Measurements from ENCODE around the gene AMBP.

AMBP gene

DNA sequence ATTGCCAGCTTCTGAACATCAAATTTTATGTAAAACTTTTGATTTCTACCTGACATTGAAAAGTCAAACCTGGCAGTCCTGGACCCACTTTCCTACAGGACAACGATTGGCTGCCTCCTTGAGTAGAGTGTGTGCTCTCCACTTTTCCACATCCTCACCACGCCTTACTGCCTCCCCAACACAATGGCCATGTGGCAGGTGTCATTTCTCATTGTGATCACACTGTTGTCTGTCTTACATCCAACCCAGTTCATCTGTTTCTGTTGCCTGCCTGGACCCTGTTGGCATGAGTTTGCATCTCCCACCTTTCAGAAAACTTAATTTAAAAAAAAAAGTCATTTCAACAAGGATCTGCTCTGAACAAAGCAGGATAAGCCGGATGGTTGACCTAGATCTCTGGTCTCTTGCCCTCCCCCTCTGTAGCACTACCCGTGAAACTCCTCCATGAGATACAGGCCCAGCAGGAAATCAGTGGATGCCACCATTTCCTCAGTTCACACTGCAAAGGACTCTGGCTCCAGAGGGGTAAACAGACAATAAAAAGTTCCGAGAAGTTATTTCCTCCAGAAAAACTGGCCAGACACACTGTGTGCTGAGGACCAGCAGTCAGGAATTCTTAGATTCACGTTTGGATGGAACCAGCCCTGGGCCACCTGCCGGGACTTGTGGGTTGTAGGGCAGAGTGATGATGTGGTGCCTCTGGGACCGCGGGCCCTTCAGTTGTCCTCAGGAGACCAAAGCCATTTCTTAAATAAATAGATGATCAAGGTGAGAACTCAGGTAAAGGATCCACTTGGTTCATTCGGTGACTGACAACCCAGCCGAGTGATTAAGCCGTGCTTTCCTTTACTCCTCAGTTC, 48.6 kb downstream of the AMBP start:
- DNase-seq, result no peak

DNA sequence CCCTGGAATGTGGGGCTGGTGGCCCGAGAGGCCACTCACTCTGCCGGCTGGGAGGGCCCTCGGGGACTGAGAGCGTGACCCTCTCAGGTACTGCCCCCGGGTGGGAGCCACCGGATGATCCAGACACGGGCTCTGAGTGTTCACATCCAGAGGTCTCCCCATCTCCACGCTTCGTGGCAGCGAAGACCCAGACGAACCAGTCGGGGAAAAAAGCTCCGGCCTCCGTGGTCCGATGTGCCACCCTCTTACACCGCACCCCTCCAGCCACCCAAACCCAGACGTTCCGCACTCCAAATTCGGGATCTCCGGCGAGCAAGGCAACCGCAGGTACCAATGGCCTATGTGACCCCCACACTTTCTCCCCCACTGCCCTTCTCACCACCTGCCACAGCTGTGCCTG, 49.5 kb downstream of the AMBP start:
- DNase-seq, result no peak

DNA sequence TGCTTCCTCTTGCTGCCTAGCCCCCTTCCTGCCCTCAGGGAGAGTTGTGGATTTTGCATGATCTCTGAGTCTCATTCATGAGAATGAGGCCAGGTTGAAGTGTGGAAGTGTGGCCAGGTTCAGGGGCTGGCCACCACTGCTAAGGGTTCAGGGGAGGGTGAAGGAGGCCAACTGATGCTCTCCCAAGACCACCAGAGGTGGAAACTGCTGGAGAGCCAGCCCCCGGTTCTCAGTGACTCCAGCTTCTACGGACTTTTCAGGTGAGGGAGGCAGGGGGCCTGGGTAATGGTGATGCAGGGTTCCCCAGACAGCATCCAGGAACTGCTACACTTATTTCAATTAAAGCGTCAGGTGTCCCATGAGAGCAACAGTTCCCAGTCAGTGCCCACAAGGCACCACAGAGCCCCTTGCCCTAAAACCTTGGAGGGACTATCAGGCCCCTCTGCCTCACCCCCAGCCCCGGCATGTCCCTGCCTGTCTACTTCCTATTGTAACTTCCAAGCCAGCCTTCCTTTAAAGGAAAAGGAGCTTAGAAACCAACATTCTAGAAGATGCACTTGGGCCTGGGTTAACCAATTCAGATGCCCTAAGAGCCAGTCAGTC, 50.1 kb downstream of the AMBP start:
- DNase-seq, result no peak

DNA sequence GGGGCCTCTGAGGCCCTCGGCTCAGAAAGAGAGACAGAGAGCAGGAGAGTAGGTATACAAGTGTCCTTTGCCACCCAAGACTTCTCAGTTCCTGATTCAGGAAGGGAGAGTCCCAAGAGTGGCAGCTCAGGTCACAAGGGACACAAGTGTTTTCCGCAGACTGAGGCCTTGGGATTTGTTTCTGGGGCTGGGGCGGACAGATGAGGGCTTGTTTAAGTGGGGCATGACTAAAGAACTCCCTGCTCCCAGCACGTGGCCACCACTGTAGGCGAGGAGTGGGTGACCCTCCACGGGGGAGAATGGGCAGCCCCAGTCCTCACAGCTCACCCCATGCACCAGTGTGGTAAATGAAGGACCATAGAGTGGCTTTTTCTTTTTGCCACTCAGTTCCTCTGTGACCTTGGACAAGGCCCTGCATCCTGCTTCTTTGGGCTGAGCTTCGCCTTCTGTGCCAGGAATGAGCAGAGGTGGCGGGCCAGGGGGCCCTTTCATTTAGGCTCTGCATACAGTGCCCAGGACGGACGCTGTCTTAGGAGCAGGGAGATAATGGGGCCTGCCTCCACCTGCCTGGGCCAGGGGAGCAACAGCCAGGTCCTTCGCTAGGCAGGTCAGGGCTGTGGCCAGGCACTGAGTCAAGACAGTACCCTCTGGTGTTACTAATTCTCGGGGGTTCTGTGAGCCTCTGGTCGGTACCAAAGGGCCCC, 50.8 kb downstream of the AMBP start:
- no peak for DNase-seq

DNA sequence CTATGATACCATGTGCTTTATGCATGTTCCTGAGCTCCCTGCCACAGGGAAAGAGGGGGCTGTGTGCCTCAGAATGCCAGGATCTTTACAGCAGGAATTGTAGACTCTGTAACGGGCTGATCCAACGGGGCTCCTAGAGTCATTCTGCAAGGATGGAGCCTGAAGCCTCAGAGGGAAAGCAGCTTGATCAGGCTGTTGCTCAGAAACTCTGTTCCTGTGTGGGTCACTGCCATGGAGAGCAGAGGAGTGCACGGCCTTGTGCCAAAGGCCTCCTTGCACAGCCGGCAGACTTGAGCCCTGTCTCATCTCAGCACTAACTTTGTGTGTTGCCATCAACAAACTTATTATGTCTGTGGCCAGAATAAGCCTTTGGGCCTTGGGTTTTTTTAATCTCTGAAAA, 51.8 kb downstream of the AMBP start:
- no peak for DNase-seq

DNA sequence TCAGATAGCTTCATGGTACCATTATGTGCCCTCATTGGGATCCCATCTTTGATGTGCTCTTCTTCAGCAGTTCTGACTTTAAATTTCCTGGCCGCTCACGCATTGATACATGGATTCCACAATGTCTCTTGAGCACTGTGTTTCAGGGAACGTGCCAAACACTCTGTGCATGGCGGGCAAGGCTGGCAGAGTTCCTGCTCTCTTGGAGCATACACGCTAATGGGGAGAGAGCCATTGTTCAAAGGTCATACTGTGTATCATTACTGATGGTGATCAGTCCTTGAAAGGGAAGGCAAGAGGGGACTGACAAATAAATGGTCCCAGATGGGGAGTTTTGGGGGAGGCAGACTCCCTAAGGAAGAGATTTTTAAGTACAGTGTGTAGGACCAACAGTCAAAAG, 52.3 kb downstream of the AMBP start:
- DNase-seq, result no peak

DNA sequence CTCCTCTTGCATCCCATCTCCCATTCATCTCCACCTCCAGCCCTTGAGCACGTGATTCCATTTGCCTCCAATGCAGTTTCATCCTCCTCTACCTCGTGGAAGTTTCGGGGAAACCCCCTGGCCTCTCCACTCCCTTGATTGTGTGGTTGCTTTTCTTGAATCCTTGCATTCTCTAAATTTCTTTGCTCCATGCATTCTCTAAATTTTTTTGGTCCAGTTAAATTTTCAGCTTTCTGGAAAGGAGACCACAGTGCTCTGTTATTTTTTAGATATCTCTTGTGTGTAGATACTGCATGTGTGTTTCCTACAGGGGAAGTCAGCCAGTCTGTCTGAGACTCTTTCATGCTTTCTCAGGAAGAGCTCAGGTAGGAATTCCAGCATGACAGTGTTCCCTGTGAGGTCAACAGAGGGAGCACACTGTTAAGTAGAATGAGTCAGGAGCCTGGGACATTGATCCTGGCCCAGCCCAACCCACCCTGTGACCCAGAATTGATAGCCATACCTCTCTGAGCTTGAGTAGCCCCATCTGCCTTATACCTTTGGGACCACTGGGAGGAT, 52.8 kb downstream of the AMBP start:
- DNase-seq, result peak; percentile 37

DNA sequence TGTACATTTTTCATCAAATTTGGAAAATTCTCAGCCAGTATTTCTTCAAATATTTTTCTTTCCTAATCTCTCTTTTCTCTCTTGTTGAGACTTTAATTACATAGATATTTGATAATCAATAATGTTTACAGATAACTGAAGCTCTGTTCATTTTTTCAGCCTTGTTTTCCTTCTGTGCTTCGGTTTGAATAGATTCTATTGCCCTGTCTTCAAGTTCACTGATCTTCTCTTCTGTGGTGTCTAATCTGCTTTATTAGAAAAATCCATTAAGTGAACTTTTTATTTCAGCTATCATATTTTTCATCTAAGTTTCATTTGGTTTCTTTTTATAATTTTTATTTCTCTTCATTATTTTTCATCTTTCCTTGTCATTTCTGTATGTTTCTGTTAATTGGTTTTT, 54.1 kb downstream of the AMBP start:
- DNase-seq, result no peak

DNA sequence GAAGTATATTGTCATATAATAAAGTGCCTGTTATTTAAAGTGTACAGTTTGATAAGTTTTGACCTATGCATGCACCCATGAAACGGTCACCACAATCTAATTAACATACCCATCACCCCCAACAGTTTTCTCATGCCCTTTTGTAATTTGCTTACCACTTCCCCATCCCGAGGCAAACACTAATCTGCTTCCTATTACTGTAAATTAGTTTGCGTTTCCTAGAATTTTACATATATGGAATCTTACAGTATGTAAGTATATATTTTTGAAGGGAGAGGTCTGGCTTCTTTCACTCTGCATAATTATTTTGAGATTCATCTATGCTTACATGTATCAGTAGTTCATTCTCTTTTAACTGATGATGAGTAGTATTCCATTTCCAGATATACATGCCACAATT, 56.5 kb downstream of the AMBP start:
- DNase-seq, result no peak

DNA sequence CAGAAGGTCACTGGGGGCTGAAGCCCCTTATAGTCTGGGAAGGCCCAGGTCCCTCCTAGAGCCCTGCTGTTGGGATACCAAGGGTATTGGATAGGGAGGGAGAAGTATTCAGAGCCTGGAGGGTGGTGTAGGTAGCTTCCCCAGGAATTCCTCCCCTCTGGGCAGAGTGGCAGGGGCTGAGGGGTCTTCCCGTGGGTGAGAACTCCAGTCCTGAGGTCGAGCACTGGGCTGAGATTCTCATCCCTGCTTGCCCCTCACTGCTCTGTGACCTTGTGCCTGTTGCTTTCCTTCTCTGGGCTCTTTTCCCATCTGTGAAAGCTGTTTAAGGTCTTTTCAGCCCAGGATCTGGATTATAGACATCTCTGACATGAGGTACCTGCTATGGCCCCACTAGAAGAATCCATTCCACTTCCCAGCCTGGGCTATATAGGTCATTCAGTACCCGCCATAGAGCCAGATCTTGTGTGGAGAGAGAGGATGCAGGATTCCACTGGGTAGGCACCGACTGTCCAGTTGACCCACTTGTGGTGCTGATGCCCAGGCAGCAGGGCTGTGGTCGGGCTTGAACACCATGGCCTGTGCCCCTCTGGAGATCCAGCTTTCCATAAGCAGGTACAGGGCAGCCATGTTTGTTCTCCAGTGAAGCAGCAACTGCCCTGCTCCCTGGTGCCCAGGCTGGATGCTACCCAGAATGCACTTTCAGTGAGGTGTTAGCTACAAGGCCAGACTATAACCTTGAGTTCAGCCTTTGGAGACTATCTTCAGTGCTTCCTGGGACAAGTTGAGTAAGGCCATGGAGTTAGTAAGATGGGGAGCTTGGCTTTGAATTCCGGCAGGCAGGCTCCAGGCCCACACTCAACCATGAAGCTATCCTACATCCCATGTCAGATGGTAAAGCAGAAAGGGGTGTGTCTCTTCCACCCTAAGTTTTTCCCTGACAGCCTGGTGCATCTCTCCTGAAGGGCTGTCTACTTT, 60.1 kb downstream of the AMBP start:
- DNase-seq, result no peak

DNA sequence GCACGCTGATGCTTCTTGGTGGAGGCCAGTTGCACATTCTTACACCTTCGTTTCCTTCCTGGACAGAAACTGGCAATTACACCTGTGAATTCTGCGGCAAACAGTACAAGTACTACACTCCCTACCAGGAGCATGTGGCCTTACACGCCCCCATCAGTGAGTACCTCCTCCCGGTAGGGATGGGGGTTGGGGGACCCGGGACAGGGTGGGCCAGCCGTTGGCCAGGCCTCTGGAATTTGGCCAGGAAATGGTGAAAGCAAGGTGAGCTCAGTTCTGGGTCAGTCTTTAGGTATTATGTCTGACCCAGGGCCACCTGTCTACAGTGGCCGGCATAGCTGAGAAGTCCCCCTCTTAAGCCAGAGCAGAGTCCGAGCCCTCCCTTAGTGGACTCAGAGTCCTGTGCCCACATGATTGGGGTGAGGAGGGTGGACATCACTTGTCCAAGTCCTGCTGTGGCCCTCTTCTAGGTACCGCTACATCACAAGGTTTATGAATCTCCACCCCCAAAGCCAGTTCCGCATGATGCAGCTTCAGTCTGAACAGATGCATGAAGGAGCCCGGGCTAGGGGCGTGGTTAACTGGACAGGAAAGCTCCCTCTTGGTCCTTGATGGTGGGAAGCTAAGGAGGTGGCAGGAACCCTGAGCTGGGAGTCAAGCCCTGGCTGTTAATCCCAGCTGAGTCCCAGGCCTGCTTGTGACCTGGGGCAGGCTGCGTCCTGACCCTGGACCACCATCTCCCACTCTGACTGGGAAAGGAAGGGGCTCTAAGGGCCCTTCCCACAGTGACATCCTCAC, 61.3 kb downstream of the AMBP start:
- DNase-seq, result no peak

DNA sequence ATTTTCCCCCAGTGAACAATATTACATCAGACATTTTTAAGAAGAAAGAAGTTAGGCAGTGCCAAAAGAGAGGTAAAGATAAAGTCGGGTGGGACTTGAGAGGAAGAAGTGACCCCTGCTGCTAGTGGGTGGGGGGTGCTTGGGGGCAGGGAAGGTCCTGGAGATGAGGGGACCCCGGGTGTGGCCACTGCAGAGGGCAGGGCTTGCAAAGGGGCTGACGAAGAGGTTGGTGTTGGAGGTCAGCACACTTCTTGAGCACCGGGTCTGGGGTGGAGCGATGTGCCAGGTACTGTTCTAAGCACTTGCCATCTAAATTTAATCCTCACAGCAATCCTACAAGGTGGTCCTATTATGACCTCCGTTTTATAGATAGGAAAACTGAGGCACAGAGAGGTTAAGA, 62.0 kb downstream of the AMBP start:
- DNase-seq, result no peak

DNA sequence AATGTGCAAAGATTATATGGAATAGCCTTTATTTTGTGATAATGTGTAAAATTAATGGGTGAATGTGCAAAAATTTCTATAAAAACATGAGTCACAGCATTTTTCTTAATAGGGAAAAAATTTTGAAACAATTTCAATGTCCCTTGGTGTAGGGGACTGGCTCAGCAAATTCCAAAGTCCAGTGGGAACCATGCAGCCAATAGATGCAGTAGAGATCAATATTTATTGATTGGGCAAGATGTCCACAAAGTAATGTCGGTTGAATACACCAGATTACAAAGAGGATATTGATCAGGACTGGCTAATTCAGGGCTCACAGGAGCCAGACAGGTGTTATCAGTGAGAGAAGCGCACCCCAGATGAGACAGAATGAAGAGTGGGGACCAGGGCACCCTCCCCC, 62.5 kb downstream of the AMBP start:
- no peak for DNase-seq

DNA sequence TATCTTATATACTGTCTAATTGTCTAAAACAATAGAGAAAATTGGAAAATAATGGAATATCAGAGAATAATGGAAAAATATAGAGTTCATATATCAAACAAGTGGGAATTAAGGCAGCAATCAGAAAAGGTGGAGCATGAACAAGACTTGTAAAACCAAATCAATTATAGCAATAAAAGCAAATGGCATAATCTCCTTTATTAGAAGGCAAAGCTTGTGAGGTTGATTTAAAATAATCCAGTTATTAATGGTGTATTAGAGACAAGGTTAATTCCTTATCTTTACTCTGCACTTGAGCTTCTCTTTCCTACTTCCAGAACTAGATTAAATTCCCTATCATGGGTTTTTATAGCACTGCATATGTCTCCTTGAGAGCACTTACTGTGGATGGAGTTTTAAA, 64.1 kb downstream of the AMBP start:
- DNase-seq, result no peak

DNA sequence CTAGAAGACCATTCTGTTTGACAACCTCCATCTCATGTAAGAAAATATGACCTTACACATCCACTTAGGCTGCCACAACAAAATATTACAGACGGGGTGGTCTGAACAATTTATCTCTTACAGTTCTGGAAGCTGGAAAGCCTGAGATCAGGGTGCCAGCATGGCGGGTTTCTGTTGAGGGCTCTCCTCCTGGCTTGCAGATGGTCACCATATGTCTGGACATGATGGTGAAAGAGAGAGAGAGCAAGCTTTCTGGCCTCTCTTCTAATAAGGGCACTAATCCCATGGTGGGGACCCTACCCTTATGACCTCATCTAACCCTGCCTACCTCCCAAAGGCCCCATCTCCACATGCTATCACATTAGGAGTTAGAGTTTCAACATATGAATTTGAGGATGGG, 66.0 kb downstream of the AMBP start:
- DNase-seq, result no peak

DNA sequence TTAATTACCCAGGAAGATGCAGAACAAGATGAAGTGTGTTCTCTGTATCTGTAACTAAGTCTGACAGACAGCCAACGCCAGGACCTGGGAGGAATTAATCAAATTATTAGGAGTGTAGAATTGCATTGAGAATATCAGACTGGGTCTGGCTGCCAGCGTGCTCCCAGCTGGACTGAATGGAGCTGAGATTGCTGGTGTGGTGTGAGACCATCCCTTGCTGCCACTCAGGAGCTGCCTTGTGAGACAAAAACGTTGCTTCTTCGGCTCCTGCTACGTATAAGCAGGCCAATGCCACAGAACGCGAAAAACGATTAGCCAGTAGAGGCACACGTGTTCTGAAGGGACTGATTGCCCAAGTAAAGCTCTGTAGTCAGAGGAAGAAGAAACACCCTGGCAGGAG, 66.8 kb downstream of the AMBP start:
- no peak for DNase-seq

All from fibroblast of upper back skin (primary cell).